Measurements from ENCODE around the gene FOXE3. TPM values are rescaled to one million over a fixed set of nuclear protein-coding genes. Genes with fewer than 3 reads are reported as not detected.
"Not testable (repeated sequence)": the region's sequence is repeated elsewhere in the genome, so short reads cannot be mapped to it uniquely, and the experiment has no call there.

FOXE3 gene
- total RNA-seq, 1 donor: not detected

DNA sequence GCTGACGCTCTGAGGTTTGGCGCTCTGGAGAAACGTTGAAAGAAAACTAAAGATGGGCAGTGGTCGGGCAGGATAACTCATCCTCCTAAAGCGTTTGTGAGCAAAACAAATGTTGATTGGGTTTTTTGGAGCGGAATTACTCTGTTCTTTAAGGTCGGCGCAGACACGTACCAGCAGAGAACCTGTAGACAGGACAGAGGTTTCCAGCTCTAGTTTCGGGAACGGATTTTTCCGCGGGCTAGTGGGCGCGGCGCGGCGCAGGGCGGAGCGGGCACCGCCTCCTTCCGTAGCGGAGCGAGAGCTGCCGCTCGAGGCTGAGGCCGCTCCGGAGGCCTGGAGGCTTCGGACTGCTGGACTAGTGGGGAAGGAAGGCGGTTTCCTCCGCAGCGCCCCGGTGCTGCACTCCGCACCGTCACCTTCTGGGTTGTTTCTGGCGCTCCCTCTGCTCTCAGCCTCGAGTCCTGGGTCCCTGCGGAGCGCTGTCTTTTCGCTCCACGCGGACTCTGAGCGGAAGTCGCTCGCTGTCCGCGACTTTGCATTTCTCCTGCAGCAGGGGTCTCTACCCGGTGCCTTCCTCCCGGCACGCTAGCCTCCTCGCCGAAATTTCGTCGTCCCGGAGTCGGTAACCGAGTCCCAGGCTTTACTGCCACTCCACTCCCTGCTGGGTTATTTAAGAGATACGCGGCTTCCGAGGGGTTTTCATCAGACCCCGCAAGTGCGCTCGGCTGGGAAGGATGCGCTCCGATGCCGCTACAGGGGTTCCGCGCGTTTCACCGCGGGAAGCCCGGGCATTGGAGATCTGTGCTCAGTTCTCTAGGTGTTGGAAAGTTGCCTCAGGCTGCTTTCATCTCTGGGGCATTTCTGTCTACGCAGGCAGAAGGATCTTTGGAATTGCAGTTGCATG, 28.7 kb downstream of the FOXE3 start:
- peaks cover 100% of the 10 kb centered on the region for H3K27me3 ChIP-seq (ENCODE audit: insufficient read depth, low read length)
- no peak overlapping the region for H3K4me3 ChIP-seq (ENCODE audit: low read length)

GRCh38 chr1:47445823-47446550, 29.9 kb downstream of the FOXE3 start:
- peaks cover 97% of the 10 kb centered on the region for H3K27me3 ChIP-seq (ENCODE audit: insufficient read depth, low read length)
- H3K4me1 ChIP-seq (ENCODE audit: insufficient read depth, low read length): peaks cover 16% of the 10 kb centered on the region
- no peak overlapping the region for H3K4me3 ChIP-seq (ENCODE audit: low read length)
- H3K9me3 ChIP-seq (ENCODE audit: low read depth, low read length): no peaks in the 10 kb centered on the region

More for the DNA sequence above, 28.7 kb downstream of the FOXE3 start:
- Histone ChIP-seq H3K4me1 (ENCODE audit: insufficient read depth, low read length) (peaks cover 16% of the 10 kb centered on the region), H3K9me3 (ENCODE audit: low read depth, low read length) (no peaks in the 10 kb centered on the region)

DNA sequence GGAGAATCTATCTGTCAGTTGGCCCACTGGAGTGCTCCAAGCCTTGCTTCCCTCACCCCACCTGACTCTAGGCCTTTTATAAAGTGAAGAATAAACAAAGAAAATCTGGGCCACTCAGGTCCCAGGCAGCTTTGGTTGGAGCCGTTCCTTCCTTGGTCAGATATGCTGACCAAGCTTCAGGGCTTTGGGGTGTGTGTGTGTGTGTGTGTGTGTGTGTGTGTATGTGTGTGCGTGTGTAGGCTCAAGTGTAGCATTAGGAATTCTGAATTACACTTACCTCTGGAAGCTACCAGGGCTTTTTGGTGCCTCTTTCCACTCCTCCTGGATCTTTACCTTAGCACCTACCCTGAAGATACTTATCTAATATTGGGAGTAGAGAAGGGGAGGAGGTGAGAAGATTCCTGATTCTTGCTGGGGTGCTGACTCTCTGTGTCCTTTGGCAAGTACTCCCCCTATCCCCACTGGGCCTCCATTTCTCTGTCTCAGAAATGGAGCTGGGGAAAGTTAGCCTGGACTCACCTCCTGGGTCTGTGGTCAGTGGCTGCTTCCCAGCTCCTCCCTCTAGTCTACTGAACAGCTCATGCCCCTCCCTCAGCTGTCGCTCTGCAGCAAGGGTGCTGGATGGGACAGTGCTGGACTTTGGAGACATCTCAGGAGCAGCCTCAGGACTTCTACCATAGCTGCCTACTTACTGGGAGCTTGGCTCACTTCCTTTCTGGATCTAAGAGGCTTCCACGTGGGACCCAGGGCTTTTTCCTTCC, 32.6 kb downstream of the FOXE3 start:
- H3K4me3 ChIP-seq (ENCODE audit: low read length): no peak overlapping the region
- H3K4me1 ChIP-seq (ENCODE audit: insufficient read depth, low read length): peaks cover 16% of the 10 kb centered on the region
- peaks cover 89% of the 10 kb centered on the region for H3K27me3 ChIP-seq (ENCODE audit: insufficient read depth, low read length)
- H3K9me3 ChIP-seq (ENCODE audit: low read depth, low read length): no peaks in the 10 kb centered on the region

DNA sequence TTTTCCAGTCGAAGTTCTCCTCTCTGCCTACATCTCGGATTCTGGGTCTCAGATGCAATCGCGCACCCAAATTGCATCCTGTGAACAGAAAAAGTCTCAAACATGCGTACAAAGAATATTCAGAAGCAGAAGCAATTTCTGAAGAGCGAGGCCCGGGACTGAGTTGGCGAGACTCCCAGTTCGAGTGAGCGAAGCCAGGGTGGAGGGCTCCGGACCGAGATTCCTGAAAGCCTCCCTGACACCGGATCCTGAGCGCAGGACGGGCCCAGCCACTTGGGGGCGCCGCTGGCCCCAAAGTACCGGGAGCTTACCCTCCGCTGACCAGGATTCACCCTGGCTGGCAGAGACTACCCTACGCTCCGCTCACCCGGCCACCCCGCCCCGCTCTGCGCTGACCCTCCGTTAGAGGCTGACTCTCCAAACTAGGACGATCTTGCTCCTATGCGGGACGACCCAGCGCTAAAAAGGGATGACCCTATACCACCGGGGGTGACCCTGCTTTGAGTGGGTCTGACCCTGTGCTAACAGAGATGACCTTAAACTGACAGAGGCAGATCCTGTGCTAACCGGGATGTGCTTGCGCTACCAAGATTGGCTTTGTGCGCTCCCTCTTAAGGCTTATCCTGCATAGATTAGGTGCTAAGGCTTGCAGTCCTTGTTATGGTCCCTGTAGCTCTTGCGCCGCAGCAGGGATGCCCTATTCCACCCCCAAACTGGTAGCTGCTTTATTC, 33.9 kb downstream of the FOXE3 start:
- peaks cover 79% of the 10 kb centered on the region for H3K27me3 ChIP-seq (ENCODE audit: insufficient read depth, low read length)
- no peaks in the 10 kb centered on the region for H3K9me3 ChIP-seq (ENCODE audit: low read depth, low read length)
- H3K4me3 ChIP-seq (ENCODE audit: low read length): no peak overlapping the region
- peaks cover 5% of the 10 kb centered on the region for H3K4me1 ChIP-seq (ENCODE audit: insufficient read depth, low read length)

- Histone ChIP-seq H3K4me1 (ENCODE audit: insufficient read depth, low read length) (no peaks in the 10 kb centered on the region), H3K4me3 (ENCODE audit: low read length) (no peak overlapping the region), H3K27me3 (ENCODE audit: insufficient read depth, low read length) (peaks cover 72% of the 10 kb centered on the region), H3K9me3 (ENCODE audit: low read depth, low read length) (no peaks in the 10 kb centered on the region)
Observed at GRCh38 chr1:47450606-47451005, 34.5 kb downstream of the FOXE3 start.

- H3K4me3 ChIP-seq (ENCODE audit: low read length): no peak overlapping the region
- H3K9me3 ChIP-seq (ENCODE audit: low read depth, low read length): no peaks in the 10 kb centered on the region
- H3K4me1 ChIP-seq (ENCODE audit: insufficient read depth, low read length): no peaks in the 10 kb centered on the region
- peaks cover 59% of the 10 kb centered on the region for H3K27me3 ChIP-seq (ENCODE audit: insufficient read depth, low read length)
Observed at GRCh38 chr1:47452426-47452825, 36.3 kb downstream of the FOXE3 start.

GRCh38 chr1:47453910-47454309, 37.8 kb downstream of the FOXE3 start:
- H3K9me3 ChIP-seq (ENCODE audit: low read depth, low read length); H3K4me3 ChIP-seq (ENCODE audit: low read length); H3K4me1 ChIP-seq (ENCODE audit: insufficient read depth, low read length): not testable (repeated sequence)
- peaks cover 47% of the 10 kb centered on the region for H3K27me3 ChIP-seq (ENCODE audit: insufficient read depth, low read length)

DNA sequence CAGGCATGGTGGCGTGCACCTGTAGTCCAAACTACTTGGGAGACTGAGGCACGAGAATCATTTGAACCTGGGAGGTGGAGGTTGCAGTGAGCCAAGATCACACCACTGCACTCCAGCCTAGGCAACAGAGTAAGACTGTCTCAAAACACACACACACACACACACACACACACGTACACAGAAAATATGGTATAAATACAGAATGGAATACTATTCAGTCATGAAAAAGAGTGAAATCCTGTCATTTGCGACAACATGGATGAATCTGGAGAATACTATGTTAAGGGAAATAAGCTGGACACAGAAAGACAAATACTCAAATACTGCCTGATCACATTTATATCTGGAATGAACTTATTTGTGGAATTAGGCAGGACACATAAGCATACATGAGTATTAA, 40.2 kb downstream of the FOXE3 start:
- no peaks in the 10 kb centered on the region for H3K4me1 ChIP-seq (ENCODE audit: insufficient read depth, low read length)
- H3K4me3 ChIP-seq (ENCODE audit: low read length): no peak overlapping the region
- H3K27me3 ChIP-seq (ENCODE audit: insufficient read depth, low read length): peaks cover 47% of the 10 kb centered on the region
- no peaks in the 10 kb centered on the region for H3K9me3 ChIP-seq (ENCODE audit: low read depth, low read length)

DNA sequence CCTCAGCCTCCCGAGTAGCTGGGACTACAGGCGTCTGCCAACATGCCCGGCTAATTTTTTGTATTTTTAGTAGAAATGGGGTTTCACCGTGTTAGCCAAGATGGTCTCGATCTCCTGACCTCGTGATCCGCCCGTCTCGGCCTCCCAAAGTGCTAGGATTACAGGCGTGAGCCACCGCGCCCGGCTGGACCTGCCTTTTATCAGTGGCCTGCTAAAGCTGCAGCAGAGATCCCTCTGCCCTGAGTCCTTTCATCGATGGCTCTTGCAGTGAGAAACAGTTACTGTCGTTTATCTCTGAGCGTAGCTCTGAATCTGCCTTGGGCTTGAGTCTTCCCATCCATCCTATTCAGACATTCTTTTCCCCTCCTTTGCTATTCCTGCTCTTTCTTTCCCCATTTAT, 41.5 kb downstream of the FOXE3 start:
- peaks cover 45% of the 10 kb centered on the region for H3K27me3 ChIP-seq (ENCODE audit: insufficient read depth, low read length)
- not testable (repeated sequence) for H3K4me3 ChIP-seq (ENCODE audit: low read length); H3K9me3 ChIP-seq (ENCODE audit: low read depth, low read length); H3K4me1 ChIP-seq (ENCODE audit: insufficient read depth, low read length)

DNA sequence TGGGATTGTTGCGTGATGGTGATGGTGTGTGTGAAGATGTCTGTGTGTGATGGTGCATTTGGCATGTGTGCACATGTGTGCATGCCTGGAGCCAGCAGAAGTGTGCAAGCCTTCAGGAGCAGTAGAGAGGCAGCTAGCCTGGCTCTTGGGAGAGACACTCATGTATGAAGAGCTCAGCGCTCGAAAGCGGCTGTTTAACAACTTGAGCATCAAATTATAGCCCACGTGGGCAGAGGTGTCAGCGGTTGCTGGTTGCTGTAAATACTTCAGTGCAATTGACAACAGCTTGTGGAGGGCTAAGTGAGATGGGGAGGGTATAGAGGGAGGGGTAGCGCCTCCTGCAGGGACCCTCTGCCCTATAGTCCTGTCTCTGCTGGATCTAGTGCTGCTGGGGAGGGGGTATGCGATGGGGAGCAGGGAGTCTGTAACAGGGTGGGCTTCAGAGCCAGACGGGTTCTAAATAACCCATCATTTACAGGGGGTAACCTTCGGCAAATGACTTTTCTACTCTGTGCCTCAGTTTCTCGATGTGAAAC, 43.2 kb downstream of the FOXE3 start:
- Histone ChIP-seq H3K27me3 (ENCODE audit: insufficient read depth, low read length) (peaks cover 44% of the 10 kb centered on the region), H3K9me3 (ENCODE audit: low read depth, low read length) (no peaks in the 10 kb centered on the region), H3K4me1 (ENCODE audit: insufficient read depth, low read length) (no peaks in the 10 kb centered on the region), H3K4me3 (ENCODE audit: low read length) (no peak overlapping the region)

DNA sequence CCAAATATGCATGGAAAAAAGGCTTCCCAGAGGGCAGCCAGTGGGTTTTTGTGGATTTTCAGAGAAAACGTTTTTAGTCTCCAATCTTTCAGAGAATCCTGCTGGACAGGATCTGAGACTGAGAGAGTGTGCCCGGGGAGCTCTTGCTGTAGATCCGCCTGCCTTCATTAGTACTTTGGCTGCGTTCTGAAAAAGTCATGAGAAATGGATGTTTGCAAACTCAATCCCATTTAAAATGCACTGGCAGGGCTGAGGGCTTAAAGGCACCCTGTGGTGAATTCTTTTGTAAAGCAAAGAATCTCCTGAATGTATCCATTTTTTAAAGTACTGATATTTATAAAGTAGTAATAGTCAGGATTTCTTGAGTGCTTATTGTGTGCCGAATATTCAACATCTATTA, 44.0 kb downstream of the FOXE3 start:
- Histone ChIP-seq H3K27me3 (ENCODE audit: insufficient read depth, low read length) (peaks cover 44% of the 10 kb centered on the region), H3K9me3 (ENCODE audit: low read depth, low read length) (no peaks in the 10 kb centered on the region), H3K4me1 (ENCODE audit: insufficient read depth, low read length) (no peaks in the 10 kb centered on the region), H3K4me3 (ENCODE audit: low read length) (no peak overlapping the region)

GRCh38 chr1:47460456-47460855, 44.4 kb downstream of the FOXE3 start:
- Histone ChIP-seq H3K27me3 (ENCODE audit: insufficient read depth, low read length) (peaks cover 44% of the 10 kb centered on the region), H3K9me3 (ENCODE audit: low read depth, low read length) (no peaks in the 10 kb centered on the region), H3K4me3 (ENCODE audit: low read length) (no peak overlapping the region), H3K4me1 (ENCODE audit: insufficient read depth, low read length) (no peaks in the 10 kb centered on the region)

DNA sequence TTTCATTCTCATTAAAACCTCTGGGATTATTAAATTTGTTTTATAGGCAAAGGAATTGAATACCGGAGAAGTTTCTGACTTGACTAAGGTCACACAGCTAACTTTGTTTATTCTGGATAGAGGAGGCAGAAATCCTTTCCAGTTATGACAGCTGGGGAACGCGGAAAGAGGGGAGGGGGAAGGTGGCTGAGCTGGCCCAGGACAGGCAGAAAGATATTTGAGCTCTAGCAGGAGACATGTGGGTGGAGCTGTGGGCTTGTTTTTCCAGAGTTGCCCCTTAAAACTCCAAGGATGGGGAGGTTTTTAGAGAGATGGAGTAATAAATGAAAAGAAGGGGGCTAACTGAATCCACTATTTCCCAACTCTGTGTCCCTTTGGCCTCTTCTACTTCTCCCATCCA, 49.5 kb downstream of the FOXE3 start:
- Histone ChIP-seq H3K27me3 (ENCODE audit: insufficient read depth, low read length) (peaks cover 27% of the 10 kb centered on the region), H3K4me3 (ENCODE audit: low read length) (no peak overlapping the region), H3K4me1 (ENCODE audit: insufficient read depth, low read length) (no peaks in the 10 kb centered on the region), H3K9me3 (ENCODE audit: low read depth, low read length) (no peaks in the 10 kb centered on the region)
